Gastroesophageal sphincter (tissue), 3 donors: ENCODE results near the gene HIVEP2.

Source experiments
- EP300 ChIP-seq: sonication (generic); formaldehyde crosslinking; IDR thresholded peaks from one replicate; pipeline ENCODE4 v1.6.1; 2017; ENCODE audit warnings: antibody characterized with exemption, mild to moderate bottlenecking
- POLR2A ChIP-seq, 2 donors: fragments of 450-650 bp; IDR thresholded peaks; one replicate each; pipeline ENCODE4 v1.6.1; 2017; ENCODE audit warnings: antibody characterized with exemption in 2 of 2, mild to moderate bottlenecking in 2 of 2, moderate library complexity in 1 of 2
- POLR2AphosphoS5 ChIP-seq: sonication (generic); formaldehyde crosslinking; IDR thresholded peaks from one replicate; pipeline ENCODE4 v1.6.1; 2017; ENCODE audit warnings: antibody characterized with exemption
- TF ChIP-seq, protein P1 (sequence below), 4 experiments: fragments of 200-600 bp in 2 of 4; fragments of 450-650 bp in 2 of 4; sonication (generic) in 1 of 4; IDR thresholded peaks; one replicate each; pipeline ENCODE4 v1.5.1; 2017 to 2019; ENCODE audit warnings: antibody characterized with exemption in 4 of 4, mild to moderate bottlenecking in 2 of 4, moderate library complexity in 2 of 4

DNA sequence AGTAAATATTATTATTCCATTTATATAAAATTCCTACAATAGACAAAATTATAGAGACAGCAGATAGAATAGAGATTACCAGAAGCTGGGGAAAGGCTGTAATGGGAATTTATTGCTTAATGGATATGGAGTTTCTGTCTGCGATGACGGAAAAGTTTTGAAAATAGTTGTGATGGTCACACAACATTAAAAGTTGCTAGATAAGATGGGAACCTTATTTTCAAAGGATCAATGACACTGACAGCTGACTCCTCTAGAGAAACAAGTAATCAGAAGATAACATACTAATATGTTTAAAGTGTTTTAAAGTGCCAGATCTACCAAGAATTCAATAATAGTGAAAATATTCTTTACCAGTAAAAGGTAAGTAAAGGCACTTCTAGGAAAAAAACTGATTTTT, 236.3 kb downstream of the HIVEP2 start:
- TF ChIP-seq, protein P1, sequence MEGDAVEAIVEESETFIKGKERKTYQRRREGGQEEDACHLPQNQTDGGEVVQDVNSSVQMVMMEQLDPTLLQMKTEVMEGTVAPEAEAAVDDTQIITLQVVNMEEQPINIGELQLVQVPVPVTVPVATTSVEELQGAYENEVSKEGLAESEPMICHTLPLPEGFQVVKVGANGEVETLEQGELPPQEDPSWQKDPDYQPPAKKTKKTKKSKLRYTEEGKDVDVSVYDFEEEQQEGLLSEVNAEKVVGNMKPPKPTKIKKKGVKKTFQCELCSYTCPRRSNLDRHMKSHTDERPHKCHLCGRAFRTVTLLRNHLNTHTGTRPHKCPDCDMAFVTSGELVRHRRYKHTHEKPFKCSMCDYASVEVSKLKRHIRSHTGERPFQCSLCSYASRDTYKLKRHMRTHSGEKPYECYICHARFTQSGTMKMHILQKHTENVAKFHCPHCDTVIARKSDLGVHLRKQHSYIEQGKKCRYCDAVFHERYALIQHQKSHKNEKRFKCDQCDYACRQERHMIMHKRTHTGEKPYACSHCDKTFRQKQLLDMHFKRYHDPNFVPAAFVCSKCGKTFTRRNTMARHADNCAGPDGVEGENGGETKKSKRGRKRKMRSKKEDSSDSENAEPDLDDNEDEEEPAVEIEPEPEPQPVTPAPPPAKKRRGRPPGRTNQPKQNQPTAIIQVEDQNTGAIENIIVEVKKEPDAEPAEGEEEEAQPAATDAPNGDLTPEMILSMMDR (IDR thresholded peaks at IDR 0.05) = no peak
- TF ChIP-seq POLR2A (IDR thresholded peaks at IDR 0.05) (no peak), EP300 (no peak), POLR2AphosphoS5 (no peak)
